NCI-H510A (cell line): ENCODE results near the gene ZG16.
A peak's percentile ranks its signal among the peaks of the same experiment; 100 is the strongest.
"Not testable (repeated sequence)": the region's sequence is repeated elsewhere in the genome, so short reads cannot be mapped to it uniquely, and the experiment has no call there.

Experiments used
- DNase-seq: peaks from one replicate; lab custom pipeline; 2025; lab: John Stamatoyannopoulos, UW

The ZG16 gene

DNA sequence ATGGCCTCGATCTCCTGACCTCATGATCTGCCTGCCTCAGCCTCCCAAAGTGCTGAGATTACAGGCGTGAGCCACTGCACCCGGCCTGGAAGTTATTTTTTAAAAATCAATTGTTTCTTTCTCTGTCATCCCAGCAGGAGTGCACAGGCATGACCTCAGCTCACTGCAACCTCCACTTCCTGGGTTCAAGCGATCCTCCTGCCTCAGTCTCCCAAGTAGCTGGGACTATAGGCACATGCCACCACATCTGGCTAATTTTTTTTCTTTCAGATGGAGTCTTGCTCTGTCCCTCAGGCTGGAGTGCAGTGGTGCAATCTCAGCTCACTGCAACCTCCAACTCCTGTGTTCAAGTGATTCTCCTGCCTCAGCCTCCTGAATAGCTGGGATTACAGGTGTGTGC is 9.1 kb downstream of the ZG16 start:
- DNase-seq, result not testable (repeated sequence)

DNA sequence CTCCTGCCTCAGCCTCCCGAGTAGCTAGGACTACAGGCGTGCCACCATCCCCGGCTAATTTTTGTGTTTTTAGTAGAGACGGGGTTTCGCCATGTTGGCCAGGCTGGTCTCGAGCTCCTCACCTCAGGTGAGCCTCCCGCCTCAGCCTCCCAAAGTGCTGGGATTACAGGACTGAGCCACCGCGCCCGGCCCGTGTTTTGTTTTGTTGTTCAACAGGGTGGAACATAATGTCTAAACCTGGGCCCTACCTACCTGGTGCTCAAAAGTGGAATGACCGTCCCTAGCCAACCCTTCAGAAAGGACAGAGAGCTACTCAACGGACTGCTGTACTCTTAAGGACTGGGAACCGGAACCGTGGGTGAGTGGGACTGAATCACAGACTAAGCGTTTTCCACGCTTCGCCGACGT is 11.7 kb downstream of the ZG16 start:
- DNase-seq, result no peak

GRCh38 chr16:29790183-29790948 is 12.3 kb downstream of the ZG16 start, which contains the start of gene KIF22:
Gene KIF22 (plus strand): TSS chr16:29790751. CDS start chr16:29790760, 9 bp downstream.
- DNase-seq, result peak; percentile 99

DNA sequence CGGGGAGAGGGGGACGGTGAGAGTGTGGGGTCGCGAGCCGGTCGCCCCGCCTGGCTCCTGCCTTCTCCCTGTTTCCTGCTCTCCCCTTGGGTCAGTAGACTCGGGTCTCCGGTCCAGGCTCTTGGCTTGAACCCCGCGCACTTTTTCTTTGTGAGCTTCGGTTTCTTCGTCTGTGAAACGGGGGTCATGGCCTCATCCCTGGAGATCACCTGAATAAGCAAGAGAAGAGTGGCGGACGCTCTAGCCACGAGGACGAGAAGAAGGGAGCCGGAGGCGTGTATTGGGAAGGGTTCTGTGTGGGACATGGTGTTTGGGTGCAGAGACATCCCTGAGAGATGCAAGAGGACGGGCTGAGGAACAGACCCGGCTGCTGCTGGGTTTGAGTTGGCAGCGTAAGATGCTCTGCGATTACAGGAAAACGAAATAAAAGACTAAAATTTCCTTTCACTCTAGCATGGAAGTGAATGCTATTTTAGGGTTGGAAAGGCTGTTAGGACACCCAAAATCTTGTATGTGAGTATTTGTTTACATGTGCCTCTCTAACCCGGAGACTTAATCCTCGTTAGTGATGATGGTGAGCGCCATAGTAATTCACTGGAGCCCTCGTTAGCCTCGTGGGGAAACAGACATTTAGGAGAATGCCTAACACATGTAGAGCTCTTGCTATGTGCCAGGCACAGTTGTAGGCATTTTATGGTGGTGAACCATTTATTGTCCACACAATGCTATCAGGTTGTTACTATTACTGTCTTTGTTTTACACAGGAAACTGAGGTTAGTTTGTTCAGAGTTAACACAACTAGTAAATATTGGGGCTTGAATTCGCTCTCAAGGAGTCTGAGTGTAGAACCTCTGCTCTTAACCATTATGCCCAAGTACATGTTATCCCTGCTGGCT is 13.1 kb downstream of the ZG16 start:
- no peak for DNase-seq

DNA sequence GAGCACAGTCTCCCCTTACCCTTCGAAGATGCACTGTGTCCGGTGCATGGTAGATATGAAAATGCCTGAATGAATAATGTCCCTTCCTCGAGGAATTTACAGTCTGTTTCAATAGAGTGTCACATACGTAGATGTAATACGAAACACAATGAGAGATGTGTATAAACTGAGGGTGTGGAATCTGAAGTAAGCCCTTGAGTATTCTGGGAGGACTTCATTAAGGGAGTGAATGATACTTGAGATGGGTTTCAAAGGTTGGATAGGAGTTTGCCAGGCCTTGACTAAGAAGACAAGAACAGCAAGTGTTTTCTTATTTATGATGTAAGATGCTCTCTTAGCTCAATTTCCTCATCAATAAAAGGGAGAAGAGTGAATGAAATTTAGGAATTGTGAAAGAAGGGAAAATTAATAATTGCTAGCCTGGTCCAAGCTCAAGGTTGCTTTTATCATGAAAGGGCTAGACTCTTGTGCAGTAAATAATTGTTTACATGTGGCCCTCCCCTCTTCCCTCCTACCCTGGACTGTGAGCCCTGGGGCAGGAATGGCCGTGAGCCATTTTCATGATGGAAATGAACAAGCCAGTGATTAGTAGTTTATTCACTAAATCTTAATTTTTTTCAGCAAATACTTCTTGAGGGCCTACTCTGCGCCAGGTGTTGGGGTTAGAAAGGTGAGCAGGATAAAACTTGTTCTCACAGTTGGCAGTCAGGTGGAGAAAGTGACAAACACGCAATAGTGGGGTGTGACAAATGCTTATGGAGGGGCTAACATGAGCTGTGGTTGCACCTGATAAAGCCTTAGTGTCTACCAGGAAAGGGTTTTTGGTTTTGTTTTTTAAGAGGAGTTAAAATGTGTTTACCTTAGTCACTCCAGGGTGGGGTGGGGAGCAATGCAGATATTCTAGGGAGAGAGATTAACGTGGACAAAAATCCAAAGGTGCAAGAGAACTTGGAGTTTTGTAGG is 14.1 kb downstream of the ZG16 start:
- no peak for DNase-seq

- DNase-seq, result not testable (repeated sequence)
These were observed 15.1 kb downstream of the ZG16 start for GRCh38 chr16:29793153-29793552.

- DNase-seq, result no peak
These were observed 16.2 kb downstream of the ZG16 start for GRCh38 chr16:29794231-29794710.

DNA sequence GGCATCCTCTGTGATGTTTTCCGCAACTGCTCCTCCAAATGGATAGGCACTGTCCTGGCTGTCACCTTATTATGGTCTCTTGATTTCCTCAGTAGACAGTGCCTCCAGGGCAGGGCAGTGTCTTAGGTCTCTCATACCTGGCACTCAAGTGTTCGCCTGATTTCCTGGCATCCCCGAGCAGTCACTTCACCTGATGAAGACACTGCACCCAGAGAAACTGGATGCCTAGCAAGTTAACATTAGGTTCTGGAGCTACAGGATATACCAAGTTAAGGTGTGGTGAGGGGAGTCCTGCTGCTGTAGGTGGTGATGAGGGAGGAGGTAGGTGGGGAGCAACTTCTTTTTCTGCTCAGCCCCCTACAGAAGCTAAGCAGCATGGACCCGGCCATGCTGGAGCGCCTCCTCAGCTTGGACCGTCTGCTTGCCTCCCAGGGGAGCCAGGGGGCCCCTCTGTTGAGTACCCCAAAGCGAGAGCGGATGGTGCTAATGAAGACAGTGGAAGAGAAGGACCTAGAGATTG is 24.4 kb downstream of the ZG16 start:
- no peak for DNase-seq

- DNase-seq, result no peak
These were observed 26.0 kb downstream of the ZG16 start for GRCh38 chr16:29804020-29804419.

GRCh38 chr16:29804455-29805231 is 26.6 kb downstream of the ZG16 start:
- peak; percentile 52 for DNase-seq

- DNase-seq, result peak; percentile 99
These were observed 27.4 kb downstream of the ZG16 start for GRCh38 chr16:29805232-29806098.

GRCh38 chr16:29806099-29806579 is 28.1 kb downstream of the ZG16 start, which contains the start of gene MAZ:
Gene MAZ (plus strand): TSS chr16:29806529. CDS start chr16:29806702, 173 bp downstream.
- DNase-seq, result no peak

DNA sequence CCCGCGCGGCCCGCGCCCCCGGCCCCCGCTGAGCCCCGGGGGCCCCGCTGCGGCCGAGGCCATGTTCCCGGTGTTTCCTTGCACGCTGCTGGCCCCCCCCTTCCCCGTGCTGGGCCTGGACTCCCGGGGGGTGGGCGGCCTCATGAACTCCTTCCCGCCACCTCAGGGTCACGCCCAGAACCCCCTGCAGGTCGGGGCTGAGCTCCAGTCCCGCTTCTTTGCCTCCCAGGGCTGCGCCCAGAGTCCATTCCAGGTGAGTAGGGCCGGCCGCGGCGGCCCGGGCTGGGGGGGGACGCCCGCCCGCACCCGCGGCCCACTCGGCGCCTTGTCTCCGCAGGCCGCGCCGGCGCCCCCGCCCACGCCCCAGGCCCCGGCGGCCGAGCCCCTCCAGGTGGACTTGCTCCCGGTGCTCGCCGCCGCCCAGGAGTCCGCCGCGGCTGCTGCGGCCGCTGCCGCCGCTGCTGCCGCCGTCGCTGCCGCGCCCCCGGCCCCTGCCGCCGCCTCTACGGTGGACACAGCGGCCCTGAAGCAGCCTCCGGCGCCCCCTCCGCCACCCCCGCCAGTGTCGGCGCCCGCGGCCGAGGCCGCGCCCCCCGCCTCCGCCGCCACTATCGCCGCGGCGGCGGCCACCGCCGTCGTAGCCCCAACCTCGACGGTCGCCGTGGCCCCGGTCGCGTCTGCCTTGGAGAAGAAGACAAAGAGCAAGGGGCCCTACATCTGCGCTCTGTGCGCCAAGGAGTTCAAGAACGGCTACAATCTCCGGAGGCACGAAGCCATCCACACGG is 28.8 kb downstream of the ZG16 start:
- DNase-seq, result peak; percentile 85

DNA sequence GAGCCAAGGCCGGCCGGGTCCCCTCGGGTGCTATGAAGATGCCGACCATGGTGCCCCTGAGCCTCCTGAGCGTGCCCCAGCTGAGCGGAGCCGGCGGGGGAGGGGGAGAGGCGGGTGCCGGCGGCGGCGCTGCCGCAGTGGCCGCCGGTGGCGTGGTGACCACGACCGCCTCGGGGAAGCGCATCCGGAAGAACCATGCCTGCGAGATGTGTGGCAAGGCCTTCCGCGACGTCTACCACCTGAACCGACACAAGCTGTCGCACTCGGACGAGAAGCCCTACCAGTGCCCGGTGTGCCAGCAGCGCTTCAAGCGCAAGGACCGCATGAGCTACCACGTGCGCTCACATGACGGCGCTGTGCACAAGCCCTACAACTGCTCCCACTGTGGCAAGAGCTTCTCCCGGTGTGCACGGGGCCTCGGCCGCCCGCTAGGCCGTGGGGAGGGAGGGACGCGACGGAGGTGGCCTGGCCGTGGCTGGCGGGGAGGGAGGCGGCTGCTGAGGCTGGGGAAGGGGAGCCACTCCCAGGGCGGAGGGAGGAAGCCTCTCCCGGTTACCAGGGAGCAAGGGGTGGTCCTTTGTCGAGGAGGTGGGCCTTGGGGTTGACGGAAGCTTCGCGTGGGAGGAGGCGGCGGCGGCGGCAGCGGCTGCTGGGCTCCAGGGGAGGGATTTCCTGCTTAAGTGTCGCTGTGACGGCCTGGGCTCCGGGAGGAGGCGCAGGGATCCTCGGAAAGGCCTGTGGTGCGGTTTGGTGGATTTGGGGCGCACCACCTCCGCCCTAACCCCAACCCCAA is 29.6 kb downstream of the ZG16 start:
- DNase-seq, result peak; percentile 92

DNA sequence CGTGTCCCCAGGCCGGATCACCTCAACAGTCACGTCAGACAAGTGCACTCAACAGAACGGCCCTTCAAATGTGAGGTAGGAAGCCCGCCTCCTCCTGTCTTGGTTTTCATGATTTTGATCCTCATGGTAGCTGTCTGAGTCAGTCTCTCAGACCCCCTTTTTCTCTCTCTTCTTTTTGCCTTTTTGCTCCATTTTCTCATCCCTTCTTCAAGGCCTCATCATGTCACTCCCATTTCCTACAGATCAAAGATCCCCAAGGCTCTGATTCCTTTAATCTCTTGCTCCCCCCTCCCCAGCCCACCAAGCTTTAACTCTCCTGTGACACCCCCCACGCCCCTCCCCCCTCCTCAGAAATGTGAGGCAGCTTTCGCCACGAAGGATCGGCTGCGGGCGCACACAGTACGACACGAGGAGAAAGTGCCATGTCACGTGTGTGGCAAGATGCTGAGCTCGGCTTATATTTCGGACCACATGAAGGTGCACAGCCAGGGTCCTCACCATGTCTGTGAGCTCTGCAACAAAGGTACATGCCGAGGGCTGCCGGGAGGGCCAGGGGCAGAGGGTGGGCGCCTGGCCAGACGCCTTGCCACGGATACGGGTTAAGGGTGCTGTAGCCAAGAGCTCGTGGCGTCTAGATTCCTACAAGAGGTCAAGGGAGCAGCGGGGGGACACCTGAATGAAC is 30.3 kb downstream of the ZG16 start:
- no peak for DNase-seq

GRCh38 chr16:29809031-29809747 is 31.1 kb downstream of the ZG16 start:
- DNase-seq, result no peak
